Sigmoid colon (tissue), 7 donors: Measurements from ENCODE around the gene OR5AC2. TPM values are rescaled to one million over a fixed set of nuclear protein-coding genes. Genes with fewer than 3 reads are reported as not detected.
A peak's percentile ranks its signal among the peaks of the same experiment; 100 is the strongest.

ENCODE experiments used
- DNase-seq: peaks from one replicate; pipeline ENCODE4 v3.0.0-alpha.2; 2019
- H3K27ac ChIP-seq, 4 donors: fragments of 200-600 bp; sonication (generic); one replicate each; pipeline ENCODE4 v1.5.1; 2016 to 2019; ENCODE audit warnings: mild to moderate bottlenecking in 1 of 4
- H3K27me3 ChIP-seq, 3 donors: fragments of 200-600 bp; sonication (generic); one replicate each; pipeline ENCODE4 v1.5.1; 2019; ENCODE audit warnings: mild to moderate bottlenecking in 1 of 3
- H3K36me3 ChIP-seq, 4 donors: fragments of 200-600 bp; sonication (generic); one replicate each; pipeline ENCODE4 v1.5.1; 2016 to 2019
- H3K4me1 ChIP-seq, 4 donors: fragments of 200-600 bp; sonication (generic); one replicate each; pipeline ENCODE4 v1.5.1; 2017 to 2019
- H3K4me3 ChIP-seq, 4 donors: fragments of 200-600 bp; sonication (generic); one replicate each; pipeline ENCODE4 v1.5.1; 2017 to 2019; ENCODE audit warnings: mild to moderate bottlenecking in 2 of 4, moderate library complexity in 1 of 4
- H3K9me3 ChIP-seq, 4 donors: fragments of 200-600 bp in 3 of 4; sonication (generic) in 3 of 4; one replicate each; pipeline versions ENCODE4 v1.5.1 to v1.6.1; 2013 to 2019
- CTCF ChIP-seq, 4 experiments: fragments of 450-650 bp in 3 of 4; fragments of 200-600 bp in 1 of 4; IDR thresholded peaks; one replicate each; pipeline ENCODE4 v1.5.1; 2016 to 2019; ENCODE audit warnings: antibody characterized with exemption in 4 of 4, mild to moderate bottlenecking in 3 of 4, moderate library complexity in 2 of 4
- EP300 ChIP-seq, 4 donors: sonication (generic); formaldehyde crosslinking; IDR thresholded peaks; one replicate each; pipeline ENCODE4 v1.6.1; 2017; ENCODE audit warnings: antibody characterized with exemption in 4 of 4
- POLR2A ChIP-seq, 2 donors: fragments of 450-650 bp; IDR thresholded peaks; one replicate each; pipeline ENCODE4 v1.6.1; 2016; ENCODE audit warnings: antibody characterized with exemption in 2 of 2, mild to moderate bottlenecking in 2 of 2, moderate library complexity in 2 of 2
- POLR2AphosphoS5 ChIP-seq, 4 donors: sonication (generic); formaldehyde crosslinking; IDR thresholded peaks; one replicate each; pipeline ENCODE4 v1.6.1; 2017; ENCODE audit warnings: antibody characterized with exemption in 4 of 4
- WGBS, 2 donors: extraction: QIAGEN DNeasy Blood & Tissue Kit; methylation state at CpG; one replicate each; pipeline ENCODE4 v1.1.7; 2013; 5-methylcytosine and 5-hydroxymethylcytosine counted together
- intact Hi-C: fragments of 100-400 bp; cut with DNase I; formaldehyde crosslinking; loops from one replicate; pipeline ENCODE4 v1.15.1; 2023
- polyA plus RNA-seq, 3 donors: library from polyadenylated mRNA; stranded (reverse); fragments of 200-250 nt; gene quantifications; one replicate each; pipeline ENCODE4 v1.2.3, GENCODE V29; 2013
- total RNA-seq, 4 donors: library from RNA; depleted of rRNA; stranded (reverse); fragments of >200 nt; gene quantifications; one replicate each; pipeline ENCODE4 v1.1.0, GENCODE V29; 2016
- donor health status: healthy with polysubstance abuse.
- donor health status: Bipolar disorder and iron deficiency.
- donor health status: healthy.

The OR5AC2 gene
- not detected for total RNA-seq
- not detected for polyA plus RNA-seq

GRCh38 chr3:98086873-98087272, at the start of gene OR5AC2:
OR5AC2 (plus strand) TSS chr3:98087173; CDS start chr3:98087173, 0 bp downstream.
- WGBS, 2 donors, result 75 to 88% methylated on average over 4 of the region's 4 CpGs
- Histone ChIP-seq H3K4me1 (no peaks in the 10 kb centered on the region), H3K9me3 (no peaks in the 10 kb centered on the region), H3K36me3 (no peaks in the 10 kb centered on the region), H3K27ac (no peak within 1 kb of the TSS), H3K27me3 (no peaks in the 10 kb centered on the region), H3K4me3 (no peak within 1 kb of the TSS)
- no peak for TF ChIP-seq POLR2A (IDR thresholded peaks at IDR 0.05)
- no peak for TF ChIP-seq EP300 (IDR thresholded peaks at IDR 0.05)
- no peak for DNase-seq
- intact Hi-C loops, result no loop called here

- Histone ChIP-seq H3K27ac (no peak overlapping the region), H3K4me3 (no peak overlapping the region), H3K4me1 (no peaks in the 10 kb centered on the region), H3K27me3 (peaks cover 0 to 6% (median 0%) of the 10 kb centered on the region in 3 donors), H3K9me3 (no peaks in the 10 kb centered on the region), H3K36me3 (no peaks in the 10 kb centered on the region)
- intact Hi-C loops, result no loop called here
- no peak for DNase-seq
- 45 to 65% methylated on average over 3 of the region's 3 CpGs for WGBS, 2 donors
- TF ChIP-seq EP300 (IDR thresholded peaks at IDR 0.05), result no peak
- no peak for TF ChIP-seq POLR2A (IDR thresholded peaks at IDR 0.05)
- TF ChIP-seq POLR2AphosphoS5 (IDR thresholded peaks at IDR 0.05), result no peak
- TF ChIP-seq CTCF (IDR thresholded peaks at IDR 0.05), result no peak
These were observed 48.7 kb upstream of the OR5AC2 start for GRCh38 chr3:98038286-98038685.

- H3K4me1 ChIP-seq, result no peaks in the 10 kb centered on the region
- TF ChIP-seq CTCF (IDR thresholded peaks at IDR 0.05) (no peak), EP300 (IDR thresholded peaks at IDR 0.05) (no peak), POLR2AphosphoS5 (IDR thresholded peaks at IDR 0.05) (no peak), POLR2A (IDR thresholded peaks at IDR 0.05) (no peak)
- DNase-seq, result no peak
- no peak overlapping the region for H3K4me3 ChIP-seq
- no peaks in the 10 kb centered on the region for H3K36me3 ChIP-seq
- H3K27ac ChIP-seq, result no peak overlapping the region
- peaks cover 0 to 6% (median 0%) of the 10 kb centered on the region in 3 donors for H3K27me3 ChIP-seq
- 51 to 79% methylated on average over 3 of the region's 3 CpGs for WGBS, 2 donors
- no peaks in the 10 kb centered on the region for H3K9me3 ChIP-seq
- intact Hi-C loops, result no loop called here
These were observed 48.1 kb upstream of the OR5AC2 start for GRCh38 chr3:98038876-98039275.

GRCh38 chr3:98039322-98040024, 47.5 kb upstream of the OR5AC2 start:
- H3K36me3 ChIP-seq, result no peaks in the 10 kb centered on the region
- H3K4me1 ChIP-seq, result no peaks in the 10 kb centered on the region
- no peak overlapping the region for H3K27ac ChIP-seq
- peak overlapping the region in 2 of 4 donors; percentile 26 to 28 for H3K4me3 ChIP-seq
- TF ChIP-seq CTCF (IDR thresholded peaks at IDR 0.05) (peak; percentile 52 to 87 (median 79)), POLR2AphosphoS5 (IDR thresholded peaks at IDR 0.05) (no peak), EP300 (IDR thresholded peaks at IDR 0.05) (no peak), POLR2A (IDR thresholded peaks at IDR 0.05) (no peak)
- peaks cover 0 to 6% (median 0%) of the 10 kb centered on the region in 3 donors for H3K27me3 ChIP-seq
- 13 to 15% methylated on average over 13 of the region's 13 CpGs for WGBS, 2 donors
- H3K9me3 ChIP-seq, result no peaks in the 10 kb centered on the region
- intact Hi-C loops, result loop anchor here (2.0 kb wide), 1 partner anchor 289 kb away; no protein-coding TSS in a partner anchor
- no peak for DNase-seq

GRCh38 chr3:98041350-98041749, 45.6 kb upstream of the OR5AC2 start:
- H3K36me3 ChIP-seq, result no peaks in the 10 kb centered on the region
- no peaks in the 10 kb centered on the region for H3K27me3 ChIP-seq
- WGBS, 2 donors, result 94 to 96% methylated on average over 1 of the region's 1 CpG
- H3K9me3 ChIP-seq, result no peaks in the 10 kb centered on the region
- H3K27ac ChIP-seq, result no peak overlapping the region
- no peak overlapping the region for H3K4me3 ChIP-seq
- DNase-seq, result no peak
- TF ChIP-seq EP300 (IDR thresholded peaks at IDR 0.05), result no peak
- no peak for TF ChIP-seq CTCF (IDR thresholded peaks at IDR 0.05)
- TF ChIP-seq POLR2A (IDR thresholded peaks at IDR 0.05), result no peak
- TF ChIP-seq POLR2AphosphoS5 (IDR thresholded peaks at IDR 0.05), result no peak
- no peaks in the 10 kb centered on the region for H3K4me1 ChIP-seq
- intact Hi-C loops, result loop anchor here (2.0 kb wide), 1 partner anchor 287 kb away; no protein-coding TSS in a partner anchor
